ENCODE data around the gene OTUD7B.
A peak's percentile ranks its signal among the peaks of the same experiment; 100 is the strongest.

OTUD7B gene

GRCh38 chr1:150024156-150024555 is 13.6 kb upstream of the OTUD7B start:
- no peaks in the 10 kb centered on the region for H3K27me3 ChIP-seq (replicated peaks; ENCODE audit: control insufficient read depth, insufficient read depth, low read length, poor library complexity, severe bottlenecking)
- no peak for DNase-seq
- no peaks in the 10 kb centered on the region for H3K4me1 ChIP-seq (ENCODE audit: control insufficient read depth, insufficient read depth, low read length, poor library complexity, severe bottlenecking)
- no peaks in the 10 kb centered on the region for H3K36me3 ChIP-seq (ENCODE audit: control insufficient read depth, insufficient read depth, low read length)
- H3K27ac ChIP-seq (ENCODE audit: insufficient read depth, low read length, poor library complexity, severe bottlenecking) = no peak overlapping the region
- no peak overlapping the region for H3K4me3 ChIP-seq (ENCODE audit: insufficient read depth, low read depth, low read length, poor library complexity, severe bottlenecking)
- H3K9me3 ChIP-seq (ENCODE audit: control insufficient read depth, low read length) = no peaks in the 10 kb centered on the region

DNA sequence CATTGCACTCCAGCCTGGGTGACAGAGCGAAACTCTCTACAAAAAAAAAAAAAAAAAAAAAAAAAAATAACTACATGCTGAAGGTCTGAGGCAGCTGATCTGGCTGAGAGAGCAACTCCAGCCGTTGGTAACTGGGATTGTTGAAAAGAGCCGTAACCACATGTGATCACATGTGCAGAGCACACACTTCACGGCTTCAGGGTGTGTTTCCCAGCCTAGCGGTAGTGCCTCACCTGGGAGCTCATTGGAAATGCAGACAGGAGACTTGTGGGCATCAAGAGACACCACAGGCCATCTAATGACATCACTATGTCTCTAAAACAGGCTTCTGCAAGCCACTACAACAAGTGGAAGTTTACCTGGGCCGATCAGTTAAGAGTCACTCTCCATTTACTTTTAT is 11.8 kb upstream of the OTUD7B start:
- no peaks in the 10 kb centered on the region for H3K36me3 ChIP-seq (ENCODE audit: control insufficient read depth, insufficient read depth, low read length)
- no peak overlapping the region for H3K4me3 ChIP-seq (ENCODE audit: insufficient read depth, low read depth, low read length, poor library complexity, severe bottlenecking)
- no peak for DNase-seq
- H3K4me1 ChIP-seq (ENCODE audit: control insufficient read depth, insufficient read depth, low read length, poor library complexity, severe bottlenecking) = no peaks in the 10 kb centered on the region
- no peaks in the 10 kb centered on the region for H3K27me3 ChIP-seq (replicated peaks; ENCODE audit: control insufficient read depth, insufficient read depth, low read length, poor library complexity, severe bottlenecking)
- H3K27ac ChIP-seq (ENCODE audit: insufficient read depth, low read length, poor library complexity, severe bottlenecking) = no peak overlapping the region
- H3K9me3 ChIP-seq (ENCODE audit: control insufficient read depth, low read length) = no peaks in the 10 kb centered on the region

DNA sequence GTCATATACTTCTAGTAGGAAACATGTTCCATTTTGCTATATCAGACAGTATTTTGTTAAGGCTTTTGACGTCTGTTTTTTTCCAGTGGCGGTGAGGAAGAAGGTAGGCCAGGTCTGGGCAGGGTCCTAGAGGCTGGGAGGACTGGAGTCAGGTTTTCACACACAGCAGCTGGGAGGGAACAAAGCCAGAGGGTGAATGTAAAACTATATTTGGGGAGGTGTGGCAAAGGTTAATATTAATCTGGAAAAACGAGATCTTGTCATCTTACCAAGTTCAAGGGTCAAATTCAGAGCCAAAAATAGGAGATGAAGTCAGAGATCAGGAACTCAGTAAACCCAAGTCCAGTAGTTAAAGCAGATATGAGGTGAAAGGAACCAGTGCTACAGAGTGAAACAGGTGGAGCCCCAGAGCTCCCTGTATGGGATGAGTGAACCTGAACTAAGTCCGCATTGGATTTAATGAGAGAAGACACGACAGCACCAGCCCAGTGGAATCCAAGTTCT is 10.7 kb upstream of the OTUD7B start:
- no peak overlapping the region for H3K4me3 ChIP-seq (ENCODE audit: insufficient read depth, low read depth, low read length, poor library complexity, severe bottlenecking)
- no peaks in the 10 kb centered on the region for H3K36me3 ChIP-seq (ENCODE audit: control insufficient read depth, insufficient read depth, low read length)
- DNase-seq = no peak
- no peaks in the 10 kb centered on the region for H3K9me3 ChIP-seq (ENCODE audit: control insufficient read depth, low read length)
- H3K27ac ChIP-seq (ENCODE audit: insufficient read depth, low read length, poor library complexity, severe bottlenecking) = no peak overlapping the region
- no peaks in the 10 kb centered on the region for H3K4me1 ChIP-seq (ENCODE audit: control insufficient read depth, insufficient read depth, low read length, poor library complexity, severe bottlenecking)
- H3K27me3 ChIP-seq (replicated peaks; ENCODE audit: control insufficient read depth, insufficient read depth, low read length, poor library complexity, severe bottlenecking) = no peaks in the 10 kb centered on the region

DNA sequence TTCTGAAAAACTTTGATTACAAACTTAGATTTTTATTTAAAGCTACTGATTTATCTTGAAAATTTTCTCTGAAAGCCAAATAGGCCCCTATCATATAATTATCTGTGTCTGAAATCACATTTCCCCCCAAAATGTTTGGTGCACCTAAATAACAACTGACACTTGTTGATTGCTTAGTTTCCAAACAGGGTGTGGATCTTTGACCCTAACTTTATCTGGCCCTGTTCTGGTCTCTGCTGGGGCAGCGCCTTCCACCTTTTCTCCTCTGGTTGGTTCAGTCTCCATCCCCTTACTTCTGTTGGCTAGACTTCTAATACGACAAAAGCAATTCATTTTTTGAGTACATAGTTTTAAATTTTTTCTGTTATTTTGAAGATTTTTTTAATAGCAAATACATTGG is 10.2 kb upstream of the OTUD7B start:
- Histone ChIP-seq H3K27me3 (replicated peaks; ENCODE audit: control insufficient read depth, insufficient read depth, low read length, poor library complexity, severe bottlenecking) (no peaks in the 10 kb centered on the region), H3K9me3 (ENCODE audit: control insufficient read depth, low read length) (no peaks in the 10 kb centered on the region), H3K36me3 (ENCODE audit: control insufficient read depth, insufficient read depth, low read length) (no peaks in the 10 kb centered on the region), H3K27ac (ENCODE audit: insufficient read depth, low read length, poor library complexity, severe bottlenecking) (no peak overlapping the region), H3K4me3 (ENCODE audit: insufficient read depth, low read depth, low read length, poor library complexity, severe bottlenecking) (no peak overlapping the region), H3K4me1 (ENCODE audit: control insufficient read depth, insufficient read depth, low read length, poor library complexity, severe bottlenecking) (no peaks in the 10 kb centered on the region)
- DNase-seq = no peak

GRCh38 chr1:150018165-150018564 is 7.6 kb upstream of the OTUD7B start:
- no peak overlapping the region for H3K4me3 ChIP-seq (ENCODE audit: insufficient read depth, low read depth, low read length, poor library complexity, severe bottlenecking)
- H3K27ac ChIP-seq (ENCODE audit: insufficient read depth, low read length, poor library complexity, severe bottlenecking) = no peak overlapping the region
- DNase-seq = no peak
- no peaks in the 10 kb centered on the region for H3K9me3 ChIP-seq (ENCODE audit: control insufficient read depth, low read length)
- no peaks in the 10 kb centered on the region for H3K4me1 ChIP-seq (ENCODE audit: control insufficient read depth, insufficient read depth, low read length, poor library complexity, severe bottlenecking)
- H3K36me3 ChIP-seq (ENCODE audit: control insufficient read depth, insufficient read depth, low read length) = no peaks in the 10 kb centered on the region
- H3K27me3 ChIP-seq (replicated peaks; ENCODE audit: control insufficient read depth, insufficient read depth, low read length, poor library complexity, severe bottlenecking) = no peaks in the 10 kb centered on the region

DNA sequence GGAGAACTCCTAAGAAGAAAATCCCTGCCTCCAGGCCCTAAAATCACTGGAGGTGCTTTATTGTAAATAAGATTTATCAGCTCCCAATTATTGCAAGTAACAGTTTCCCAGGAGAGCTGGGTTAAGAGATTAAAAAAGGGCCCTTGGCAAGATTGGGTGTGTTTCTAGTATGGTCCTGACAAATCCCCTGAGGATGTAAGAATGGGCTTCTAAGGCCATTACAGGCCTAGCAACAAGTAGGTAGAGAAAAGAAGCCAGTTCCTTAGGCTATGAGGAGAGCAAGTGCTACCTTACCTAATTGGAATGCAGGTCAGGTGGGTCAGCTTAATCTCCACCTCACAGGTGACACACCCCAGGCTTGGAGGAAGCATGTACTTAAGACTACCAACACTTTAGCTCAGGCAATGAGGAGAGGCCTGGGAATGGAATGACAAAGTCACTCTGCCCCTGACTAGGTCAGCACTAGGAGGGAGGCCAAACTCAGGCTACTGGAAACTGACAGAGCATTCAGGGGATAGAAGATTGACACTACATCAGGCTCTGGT is 6.8 kb upstream of the OTUD7B start:
- H3K27me3 ChIP-seq (replicated peaks; ENCODE audit: control insufficient read depth, insufficient read depth, low read length, poor library complexity, severe bottlenecking) = no peaks in the 10 kb centered on the region
- H3K27ac ChIP-seq (ENCODE audit: insufficient read depth, low read length, poor library complexity, severe bottlenecking) = no peak overlapping the region
- DNase-seq = no peak

GRCh38 chr1:150015651-150016131 is 5.2 kb upstream of the OTUD7B start:
- no peaks in the 10 kb centered on the region for H3K4me1 ChIP-seq (ENCODE audit: control insufficient read depth, insufficient read depth, low read length, poor library complexity, severe bottlenecking)
- no peak overlapping the region for H3K27ac ChIP-seq (ENCODE audit: insufficient read depth, low read length, poor library complexity, severe bottlenecking)
- no peaks in the 10 kb centered on the region for H3K27me3 ChIP-seq (replicated peaks; ENCODE audit: control insufficient read depth, insufficient read depth, low read length, poor library complexity, severe bottlenecking)
- H3K4me3 ChIP-seq (ENCODE audit: insufficient read depth, low read depth, low read length, poor library complexity, severe bottlenecking) = no peak overlapping the region
- H3K9me3 ChIP-seq (ENCODE audit: control insufficient read depth, low read length) = no peaks in the 10 kb centered on the region
- no peaks in the 10 kb centered on the region for H3K36me3 ChIP-seq (ENCODE audit: control insufficient read depth, insufficient read depth, low read length)
- no peak for DNase-seq

More for the DNA sequence above, 6.8 kb upstream of the OTUD7B start:
- Histone ChIP-seq H3K4me1 (ENCODE audit: control insufficient read depth, insufficient read depth, low read length, poor library complexity, severe bottlenecking) (no peaks in the 10 kb centered on the region), H3K4me3 (ENCODE audit: insufficient read depth, low read depth, low read length, poor library complexity, severe bottlenecking) (no peak overlapping the region), H3K9me3 (ENCODE audit: control insufficient read depth, low read length) (no peaks in the 10 kb centered on the region), H3K36me3 (ENCODE audit: control insufficient read depth, insufficient read depth, low read length) (no peaks in the 10 kb centered on the region)

- Histone ChIP-seq H3K4me1 (ENCODE audit: control insufficient read depth, insufficient read depth, low read length, poor library complexity, severe bottlenecking) (no peaks in the 10 kb centered on the region), H3K4me3 (ENCODE audit: insufficient read depth, low read depth, low read length, poor library complexity, severe bottlenecking) (no peak overlapping the region), H3K27me3 (replicated peaks; ENCODE audit: control insufficient read depth, insufficient read depth, low read length, poor library complexity, severe bottlenecking) (no peaks in the 10 kb centered on the region), H3K9me3 (ENCODE audit: control insufficient read depth, low read length) (no peaks in the 10 kb centered on the region), H3K27ac (ENCODE audit: insufficient read depth, low read length, poor library complexity, severe bottlenecking) (no peak overlapping the region), H3K36me3 (ENCODE audit: control insufficient read depth, insufficient read depth, low read length) (no peaks in the 10 kb centered on the region)
- DNase-seq = no peak
Measured at GRCh38 chr1:150012611-150013010, 2.1 kb upstream of the OTUD7B start.

DNA sequence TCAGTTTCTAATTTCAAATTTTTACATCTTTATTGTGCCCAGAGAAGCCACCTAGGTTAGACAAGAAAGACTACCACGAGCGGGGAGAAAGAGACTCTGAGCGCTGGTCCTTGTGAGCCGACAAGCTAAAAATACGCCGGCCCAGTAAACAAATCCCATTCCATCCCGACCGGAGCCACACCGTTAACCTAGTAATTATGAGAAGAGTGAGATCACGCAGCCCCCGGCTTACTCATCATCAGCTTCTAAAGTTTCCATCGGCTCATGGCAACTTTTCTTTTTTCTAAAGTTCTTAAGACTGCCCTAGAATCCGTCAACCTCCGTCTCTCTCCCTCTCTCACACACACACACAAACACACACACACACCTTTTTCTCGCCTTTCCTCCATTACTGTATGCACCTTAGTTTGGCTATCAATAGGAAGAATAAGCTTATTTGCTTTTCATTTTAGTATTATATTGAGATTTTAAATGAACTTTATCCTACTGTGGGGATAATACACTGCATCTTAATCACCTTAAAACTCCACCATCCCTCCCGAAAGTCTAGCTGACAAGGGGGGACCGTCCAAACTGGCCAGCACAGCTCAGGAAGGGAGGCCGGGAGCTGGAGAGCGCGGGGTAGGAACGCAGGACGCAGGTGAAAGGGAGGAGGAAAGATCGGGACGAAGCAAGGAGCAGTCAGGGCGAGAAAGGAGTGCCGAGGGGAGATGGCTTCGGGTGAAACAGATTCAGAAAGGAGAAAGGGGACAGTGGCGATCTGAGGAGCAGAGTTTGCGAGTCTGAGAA is 728 bp downstream of the OTUD7B start:
- peak overlapping the region; percentile 96 for H3K4me3 ChIP-seq (ENCODE audit: insufficient read depth, low read depth, low read length, poor library complexity, severe bottlenecking)
- H3K36me3 ChIP-seq (ENCODE audit: control insufficient read depth, insufficient read depth, low read length) = no peaks in the 10 kb centered on the region
- H3K9me3 ChIP-seq (ENCODE audit: control insufficient read depth, low read length) = no peaks in the 10 kb centered on the region
- H3K4me1 ChIP-seq (ENCODE audit: control insufficient read depth, insufficient read depth, low read length, poor library complexity, severe bottlenecking) = no peaks in the 10 kb centered on the region
- peak overlapping the region; percentile 59 for H3K27ac ChIP-seq (ENCODE audit: insufficient read depth, low read length, poor library complexity, severe bottlenecking)
- no peaks in the 10 kb centered on the region for H3K27me3 ChIP-seq (replicated peaks; ENCODE audit: control insufficient read depth, insufficient read depth, low read length, poor library complexity, severe bottlenecking)
- peak in 1 of 3 donors; percentile 4 for DNase-seq

- H3K36me3 ChIP-seq (ENCODE audit: control insufficient read depth, insufficient read depth, low read length) = peaks cover under 1% of the 10 kb centered on the region
- H3K9me3 ChIP-seq (ENCODE audit: control insufficient read depth, low read length) = no peaks in the 10 kb centered on the region
- H3K27me3 ChIP-seq (replicated peaks; ENCODE audit: control insufficient read depth, insufficient read depth, low read length, poor library complexity, severe bottlenecking) = no peaks in the 10 kb centered on the region
- H3K4me3 ChIP-seq (ENCODE audit: insufficient read depth, low read depth, low read length, poor library complexity, severe bottlenecking) = no peak overlapping the region
- no peak for DNase-seq
- H3K27ac ChIP-seq (ENCODE audit: insufficient read depth, low read length, poor library complexity, severe bottlenecking) = no peak overlapping the region
- H3K4me1 ChIP-seq (ENCODE audit: control insufficient read depth, insufficient read depth, low read length, poor library complexity, severe bottlenecking) = no peaks in the 10 kb centered on the region
Measured at GRCh38 chr1:150008699-150009098, 1.8 kb downstream of the OTUD7B start.

All from effector memory CD4-positive, alpha-beta T cell (primary cell).